ENCODE measurements around the gene GIT2.
A peak's percentile ranks its signal among the peaks of the same experiment; 100 is the strongest.

DNA sequence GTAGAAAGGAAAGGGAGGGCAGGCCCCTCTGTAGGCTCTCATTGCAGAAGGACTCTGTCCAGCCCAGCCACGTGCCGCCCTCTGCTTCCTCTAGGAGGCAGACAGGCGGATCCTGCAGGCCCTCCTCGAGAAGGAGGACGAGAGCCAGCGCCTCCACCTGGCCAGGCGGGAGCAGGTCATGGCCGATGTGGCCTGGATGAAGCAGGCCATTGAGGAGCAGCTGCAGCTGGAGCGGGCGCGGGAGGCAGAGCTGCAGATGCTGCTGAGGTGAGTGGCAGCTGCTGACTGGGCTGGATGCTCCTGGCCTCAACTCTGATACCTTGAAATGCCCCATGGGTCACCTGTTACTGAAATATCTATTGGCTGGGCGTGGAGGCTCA, 85.2 kb downstream of the GIT2 start:
- TF ChIP-seq CTCF (IDR thresholded peaks at IDR 0.05) (peak in 1 of 7 experiments; percentile 6), POLR2A (IDR thresholded peaks at IDR 0.05) (no peak), POLR2AphosphoS5 (IDR thresholded peaks at IDR 0.05) (no peak)
